Gastrocnemius medialis (tissue), 4 donors: ENCODE measurements around the gene HCRT. TPM values are rescaled to one million over a fixed set of nuclear protein-coding genes. Genes with fewer than 3 reads are reported as not detected.
"Not testable (repeated sequence)": the region's sequence is repeated elsewhere in the genome, so short reads cannot be mapped to it uniquely, and the experiment has no call there.

Source experiments
- ATAC-seq, 2 donors: fragments of 150-250 bp; one replicate each; pipeline ENCODE4 v1.9.1; 2016
- DNase-seq, 2 donors: peaks; one replicate each; pipeline ENCODE4 v3.0.0-alpha.2; 2019
- H3K27ac ChIP-seq, 4 donors: fragments of 200-600 bp; sonication (generic); 1 replicate in 1 of 4; 2 replicates in 3 of 4; pipeline ENCODE4 v1.5.1; 2016 to 2018; ENCODE audit warnings: mild to moderate bottlenecking in 2 of 4, moderate library complexity in 1 of 4
- H3K27me3 ChIP-seq, 3 donors: fragments of 200-600 bp; sonication (generic) in 2 of 3; 1 replicate in 1 of 3; 2 replicates in 2 of 3; pipeline versions ENCODE4 v1.5.1 to v1.6.0; 2016 to 2019; ENCODE audit warnings: mild to moderate bottlenecking in 1 of 3, moderate library complexity in 1 of 3
- H3K36me3 ChIP-seq, 2 donors: fragments of 200-600 bp; sonication (generic) in 1 of 2; one replicate each; pipeline ENCODE4 v1.5.1; 2017 to 2018
- H3K4me1 ChIP-seq, 2 donors: fragments of 200-600 bp; sonication (generic) in 1 of 2; one replicate each; pipeline ENCODE4 v1.5.1; 2016 to 2017; ENCODE audit warnings: mild to moderate bottlenecking in 2 of 2
- H3K4me3 ChIP-seq, 4 donors: fragments of 200-600 bp; sonication (generic) in 3 of 4; 1 replicate in 1 of 4; 2 replicates in 3 of 4; pipeline ENCODE4 v1.5.1; 2016 to 2019; ENCODE audit warnings: mild to moderate bottlenecking in 2 of 4
- H3K9me3 ChIP-seq, 3 donors: fragments of 200-600 bp; sonication (generic) in 2 of 3; 1 replicate in 1 of 3; 2 replicates in 2 of 3; pipeline ENCODE4 v1.5.1; 2016 to 2019
- CTCF ChIP-seq, 5 experiments: fragments of 450-650 bp in 3 of 5; fragments of 200-600 bp in 2 of 5; sonication (generic) in 2 of 5; IDR thresholded peaks in 4 of 5; conservative IDR thresholded peaks in 1 of 5; 1 replicate in 4 of 5; 2 replicates in 1 of 5; pipeline ENCODE4 v1.5.1; 2016 to 2019; ENCODE audit warnings: antibody characterized with exemption in 5 of 5, mild to moderate bottlenecking in 3 of 5, moderate library complexity in 3 of 5
- POLR2A ChIP-seq, 2 donors: fragments of 450-650 bp; IDR thresholded peaks; one replicate each; pipeline ENCODE4 v1.6.1; 2017; ENCODE audit warnings: antibody characterized with exemption in 2 of 2, mild to moderate bottlenecking in 2 of 2, moderate library complexity in 2 of 2
- in situ Hi-C, 4 donors: fragments of 200-750 bp; cut with MboI; loops; one replicate each; pipeline versions ENCODE4 v1.15.0 to v1.8.0; 2017; ENCODE audit warnings: low sequenced_read_pairs in 4 of 4
- intact Hi-C: fragments of 100-400 bp; cut with DNase I; formaldehyde crosslinking; loops from one replicate; pipeline ENCODE4 v1.15.1; 2023; ENCODE audit warnings: low total_unique reads
- total RNA-seq, 4 donors: library from RNA; depleted of rRNA; stranded (reverse); fragments of >200 nt; gene quantifications; one replicate each; pipeline versions ENCODE4 v1.1.0 to v1.2.3, GENCODE V29; 2016

The HCRT gene
- total RNA-seq, 4 donors from 2014 or later: not detected

GRCh38 chr17:42190491-42191274 lies 5.4 kb upstream of the HCRT start:
- Histone ChIP-seq H3K9me3 (no peaks in the 10 kb centered on the region), H3K4me3 (no peak overlapping the region), H3K27me3 (no peaks in the 10 kb centered on the region), H3K27ac (no peak overlapping the region), H3K36me3 (no peaks in the 10 kb centered on the region), H3K4me1 (peaks cover 16 to 23% of the 10 kb centered on the region in 2 donors)
- no peak for ATAC-seq
- intact Hi-C loops (loop anchor here (5.0 kb wide), 1 partner anchor 97 kb away; the partner anchor contains the start of gene STAT5A), in situ Hi-C loops (no loop called here)
- DNase-seq: no peak
- TF ChIP-seq CTCF (IDR thresholded peaks at IDR 0.05 in 4 of 5, conservative IDR thresholded peaks at IDR 0.05 in 1 of 5) (no peak), POLR2A (IDR thresholded peaks at IDR 0.05) (no peak)

- Histone ChIP-seq H3K9me3 (no peaks in the 10 kb centered on the region), H3K27ac (no peak overlapping the region), H3K4me3 (no peak overlapping the region), H3K27me3 (no peaks in the 10 kb centered on the region), H3K4me1 (peaks cover 13 to 21% of the 10 kb centered on the region in 2 donors), H3K36me3 (no peaks in the 10 kb centered on the region)
- intact Hi-C loops: no loop called here
- DNase-seq (no peak), ATAC-seq (no peak)
- no peak for TF ChIP-seq POLR2A (IDR thresholded peaks at IDR 0.05)
- no peak for TF ChIP-seq CTCF (IDR thresholded peaks at IDR 0.05 in 4 of 5, conservative IDR thresholded peaks at IDR 0.05 in 1 of 5)
- in situ Hi-C loops: no loop called here
These were observed 4.4 kb upstream of the HCRT start for GRCh38 chr17:42189651-42189965.

DNA sequence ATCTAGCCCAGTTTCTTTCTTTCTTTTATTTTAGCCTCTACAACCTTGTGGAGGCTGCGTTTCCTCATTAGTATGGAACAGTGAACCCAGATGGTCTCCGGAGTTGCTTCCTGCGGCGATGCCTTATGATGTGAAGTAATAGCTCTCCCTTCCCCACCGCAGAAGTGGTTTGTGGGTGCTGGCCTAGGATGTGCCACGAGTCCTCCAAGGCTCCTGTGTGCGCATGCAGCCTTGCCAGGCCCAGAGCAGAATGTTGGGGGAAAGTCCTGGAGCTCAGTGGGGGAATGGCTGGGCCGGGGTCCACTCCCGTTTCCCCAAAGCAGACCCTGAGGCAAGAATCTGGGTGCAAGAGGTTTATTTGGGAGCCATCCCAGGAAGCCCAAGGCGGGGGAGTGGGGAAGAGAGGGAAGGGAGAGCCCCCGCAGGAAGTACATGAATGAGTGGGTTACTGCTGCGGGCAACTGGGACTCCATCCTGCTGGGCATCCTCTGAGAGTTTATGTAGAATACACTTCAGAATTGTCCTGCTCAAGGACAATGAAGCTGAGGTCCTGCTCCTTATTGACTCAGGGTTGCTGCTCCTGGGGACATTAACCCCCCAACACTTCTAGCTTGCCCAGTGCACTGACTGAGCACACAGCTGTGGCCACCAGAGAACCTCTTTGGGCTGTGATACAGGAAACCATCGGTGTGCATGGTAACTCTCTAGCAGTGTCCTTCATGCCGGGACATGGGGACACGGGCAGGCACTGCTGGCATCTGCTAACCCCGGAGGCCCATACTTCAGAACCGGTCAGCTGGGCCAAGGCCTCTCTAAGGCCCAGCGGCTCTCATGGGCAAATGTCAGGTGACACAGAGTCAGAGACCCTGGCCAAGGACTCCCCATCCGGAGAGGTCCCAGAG lies 3.7 kb upstream of the HCRT start:
- in situ Hi-C loops: no loop called here

DNA sequence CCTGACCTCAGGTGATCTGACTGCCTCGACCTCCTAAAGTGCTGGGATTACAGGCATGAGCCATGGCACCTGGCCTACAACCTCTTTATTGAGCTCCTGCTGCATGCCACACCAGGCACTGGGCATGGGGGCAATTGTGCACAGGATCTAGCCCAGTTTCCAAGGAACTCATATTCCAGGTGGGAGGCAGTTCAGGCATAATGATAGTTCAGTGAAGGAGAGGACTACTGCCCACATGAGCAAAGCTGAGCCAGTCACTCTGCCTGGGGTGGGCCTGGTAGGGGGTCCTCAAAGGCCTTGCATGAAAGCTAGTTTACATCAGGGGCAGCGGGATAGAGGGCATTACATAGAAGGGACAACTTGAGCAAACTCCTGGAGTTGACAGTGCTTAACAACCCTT lies 2.6 kb upstream of the HCRT start:
- TF ChIP-seq POLR2A (IDR thresholded peaks at IDR 0.05) (no peak), CTCF (IDR thresholded peaks at IDR 0.05 in 4 of 5, conservative IDR thresholded peaks at IDR 0.05 in 1 of 5) (no peak)
- H3K4me1 ChIP-seq: peaks cover 5 to 15% of the 10 kb centered on the region in 2 donors
- no peaks in the 10 kb centered on the region for H3K9me3 ChIP-seq
- no peaks in the 10 kb centered on the region for H3K27me3 ChIP-seq
- H3K36me3 ChIP-seq: no peaks in the 10 kb centered on the region
- H3K27ac ChIP-seq: no peak overlapping the region
- intact Hi-C loops (no loop called here), in situ Hi-C loops (no loop called here)
- H3K4me3 ChIP-seq: no peak overlapping the region
- no peak for DNase-seq
- no peak for ATAC-seq

More for the DNA sequence above, 3.7 kb upstream of the HCRT start:
- DNase-seq: no peak
- Histone ChIP-seq H3K27me3 (no peaks in the 10 kb centered on the region), H3K27ac (no peak overlapping the region), H3K4me1 (peaks cover 15 to 21% of the 10 kb centered on the region in 2 donors), H3K4me3 (no peak overlapping the region), H3K36me3 (no peaks in the 10 kb centered on the region), H3K9me3 (no peaks in the 10 kb centered on the region)
- no peak for ATAC-seq
- TF ChIP-seq POLR2A (IDR thresholded peaks at IDR 0.05) (no peak), CTCF (IDR thresholded peaks at IDR 0.05 in 4 of 5, conservative IDR thresholded peaks at IDR 0.05 in 1 of 5) (no peak)
- intact Hi-C loops: no loop called here

- intact Hi-C loops, H3K4me1 ChIP-seq, H3K4me3 ChIP-seq, in situ Hi-C loops, DNase-seq, ATAC-seq, H3K36me3 ChIP-seq, H3K27ac ChIP-seq, H3K9me3 ChIP-seq: not testable (repeated sequence)
- H3K27me3 ChIP-seq: peaks cover 4 to 12% (median 7%) of the 10 kb centered on the region in 3 donors
These were observed 939 bp upstream of the HCRT start for GRCh38 chr17:42186191-42186590.
